NCI-H1694 (cell line): ENCODE results near the gene PLCL1.
"Not testable (repeated sequence)": the region's sequence is repeated elsewhere in the genome, so short reads cannot be mapped to it uniquely, and the experiment has no call there.

Experiments used
- DNase-seq: peaks from one replicate; lab custom pipeline; 2025; lab: John Stamatoyannopoulos, UW

Gene PLCL1

GRCh38 chr2:198000417-198000816, 196.0 kb downstream of the PLCL1 start:
- DNase-seq, result no peak

DNA sequence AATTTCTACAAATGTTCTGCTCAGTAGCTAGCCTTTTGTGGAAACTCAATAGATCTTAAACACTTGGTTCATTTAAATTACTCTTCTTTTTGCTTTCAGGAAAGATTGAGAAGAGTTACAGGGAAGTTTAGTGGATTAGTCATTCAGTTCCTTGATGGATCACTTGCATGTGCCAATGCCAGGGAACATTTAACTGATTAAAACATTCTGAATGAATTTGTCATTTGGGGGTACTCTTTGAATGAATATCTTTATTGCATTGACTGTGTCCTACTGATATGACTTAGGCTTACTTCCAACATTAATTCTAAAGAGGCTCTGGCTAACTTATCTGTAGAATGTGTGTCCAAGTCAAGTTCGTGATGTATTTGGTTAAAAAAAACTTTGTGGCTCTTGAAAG, 199.8 kb downstream of the PLCL1 start:
- no peak for DNase-seq

- DNase-seq, result no peak
Measured at GRCh38 chr2:198004921-198005829, 200.8 kb downstream of the PLCL1 start.

DNA sequence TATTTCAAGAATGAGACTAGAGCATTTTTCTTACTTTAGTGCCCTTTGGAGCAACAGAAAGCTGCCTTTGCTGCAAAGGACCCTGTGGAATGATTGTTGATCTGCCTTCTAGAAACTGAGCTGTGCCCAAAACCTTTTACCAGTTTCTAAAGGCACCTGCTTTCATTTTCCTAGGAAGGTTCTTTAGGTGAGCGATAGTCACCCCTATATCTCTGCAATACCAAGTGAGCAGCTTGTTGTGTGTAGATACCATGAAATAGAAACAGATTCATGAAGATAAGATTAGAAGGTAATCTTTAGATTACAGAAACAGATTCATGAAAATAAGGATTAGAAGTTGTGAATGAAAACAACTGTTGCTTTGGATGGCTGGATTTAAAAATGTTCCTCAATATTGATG, 202.3 kb downstream of the PLCL1 start:
- no peak for DNase-seq

GRCh38 chr2:198008230-198008629, 203.8 kb downstream of the PLCL1 start:
- DNase-seq, result no peak

DNA sequence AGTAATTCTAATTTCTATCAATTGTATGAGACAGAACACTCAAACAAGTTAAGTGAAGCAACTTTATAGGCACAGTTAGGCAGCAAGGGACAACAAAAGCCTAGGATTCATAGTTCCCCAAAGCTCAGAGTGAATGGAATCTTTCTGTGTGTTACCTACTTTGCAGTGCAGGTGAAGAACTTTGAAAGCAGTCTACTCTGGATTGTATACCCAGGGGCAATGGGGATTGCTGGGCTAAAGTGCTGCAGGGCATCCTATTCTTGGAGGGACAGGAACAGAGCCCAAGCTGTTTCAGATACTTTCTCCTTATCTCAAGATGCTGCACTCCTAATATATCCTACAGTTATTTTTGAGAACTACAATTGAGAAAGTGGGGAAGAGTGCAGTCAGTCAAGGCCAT, 207.6 kb downstream of the PLCL1 start:
- DNase-seq, result no peak

DNA sequence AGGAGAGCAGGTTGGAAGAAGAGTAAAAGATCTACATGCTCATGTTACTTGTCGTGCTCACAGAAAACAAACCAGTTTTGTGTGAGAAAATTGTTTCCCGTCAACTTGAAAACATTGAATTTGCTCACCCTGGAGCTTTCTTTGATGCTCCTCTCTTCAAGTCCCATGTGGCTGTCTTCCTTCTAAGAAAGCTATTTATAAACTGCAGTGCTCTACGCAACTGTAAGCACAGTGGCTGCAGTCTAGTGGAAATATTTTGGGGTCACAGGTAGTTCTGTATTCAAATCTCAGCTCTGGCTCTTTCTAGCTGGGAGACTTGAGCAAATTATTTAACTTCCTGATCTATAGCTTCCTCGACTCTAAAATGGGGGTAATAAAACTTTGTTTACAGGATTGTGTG, 211.8 kb downstream of the PLCL1 start:
- no peak for DNase-seq

- no peak for DNase-seq
Measured at GRCh38 chr2:198017068-198017467, 212.7 kb downstream of the PLCL1 start.

GRCh38 chr2:198028955-198029354, 224.6 kb downstream of the PLCL1 start:
- DNase-seq, result no peak

GRCh38 chr2:198029576-198029975, 225.2 kb downstream of the PLCL1 start:
- not testable (repeated sequence) for DNase-seq

- no peak for DNase-seq
Measured at GRCh38 chr2:198033626-198034025, 229.2 kb downstream of the PLCL1 start.

DNA sequence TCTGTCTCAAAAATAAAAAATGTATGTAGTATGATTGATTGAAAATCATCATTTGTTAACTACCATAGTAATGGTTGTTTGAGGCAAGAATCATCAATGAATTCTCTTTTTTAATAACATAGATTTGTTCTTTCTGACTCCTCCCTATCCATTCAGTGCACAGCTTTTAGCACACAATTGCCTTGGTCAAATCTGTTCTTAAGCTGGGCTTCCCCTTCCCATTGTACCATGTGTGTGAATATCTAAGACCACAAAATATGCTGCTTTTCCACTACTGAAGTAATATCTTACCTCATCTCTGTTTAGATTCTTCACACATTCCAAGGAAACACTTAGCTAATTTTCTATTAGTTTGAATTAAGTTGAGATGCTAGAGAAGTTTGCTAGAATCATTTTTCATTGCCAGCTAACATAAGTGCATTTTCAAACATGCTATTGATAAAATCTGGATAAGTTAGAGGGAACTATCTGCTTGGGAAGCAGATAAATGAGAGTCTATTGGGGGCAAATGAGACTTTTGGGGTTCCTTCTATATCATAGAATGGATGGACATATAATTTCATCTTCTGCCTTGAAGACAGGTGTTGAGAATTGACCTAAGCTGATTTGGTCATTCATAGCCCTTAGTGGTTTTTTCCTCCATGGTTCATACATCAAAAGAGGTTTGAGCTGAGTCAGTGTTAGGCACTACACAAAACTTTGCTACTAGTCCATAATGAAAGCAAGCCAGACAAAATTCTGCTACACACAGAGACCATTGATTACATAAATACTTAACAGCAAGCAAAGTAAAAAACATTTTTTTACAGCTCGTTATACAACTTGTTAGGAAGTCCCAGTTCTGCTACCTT, 231.9 kb downstream of the PLCL1 start:
- DNase-seq, result no peak

DNA sequence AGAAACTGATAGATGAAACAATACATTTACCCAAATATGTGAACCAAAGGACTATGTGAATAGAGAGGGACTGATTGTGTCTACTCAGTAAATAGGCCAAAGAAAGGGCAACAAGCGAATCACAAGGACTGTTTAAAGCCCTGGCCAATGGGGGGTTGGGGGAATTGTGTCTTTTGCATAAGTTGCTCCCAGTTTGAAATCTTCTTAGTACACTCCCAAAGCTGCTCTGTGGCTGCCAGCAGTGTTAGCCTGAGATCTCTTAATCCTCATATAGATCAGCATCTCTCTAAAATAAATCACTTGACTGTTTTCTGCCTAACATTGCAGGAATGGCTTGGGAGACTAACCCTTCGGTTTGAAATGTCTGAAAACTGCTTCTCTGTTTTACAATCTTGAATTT, 236.4 kb downstream of the PLCL1 start:
- DNase-seq, result no peak

GRCh38 chr2:198042189-198042588, 237.8 kb downstream of the PLCL1 start:
- DNase-seq, result no peak

DNA sequence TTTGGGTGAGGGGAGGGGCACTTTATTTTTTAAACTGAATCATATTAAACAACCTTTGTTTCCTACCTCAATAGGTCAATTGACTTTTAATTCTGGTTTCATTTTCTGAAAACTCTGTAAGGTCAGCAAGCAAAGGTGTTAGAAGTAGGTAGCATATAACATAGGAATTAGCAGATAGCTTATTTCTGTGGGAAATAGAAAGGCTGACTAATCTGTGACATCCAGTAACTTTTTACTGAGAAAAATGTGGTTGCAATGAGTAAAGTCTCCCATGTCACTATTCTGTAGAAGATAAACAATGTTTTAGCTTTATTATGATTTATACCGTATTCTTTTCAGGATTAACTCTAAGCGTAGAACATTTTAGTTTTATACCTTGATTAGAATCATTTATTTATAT, 240.4 kb downstream of the PLCL1 start:
- DNase-seq, result no peak

DNA sequence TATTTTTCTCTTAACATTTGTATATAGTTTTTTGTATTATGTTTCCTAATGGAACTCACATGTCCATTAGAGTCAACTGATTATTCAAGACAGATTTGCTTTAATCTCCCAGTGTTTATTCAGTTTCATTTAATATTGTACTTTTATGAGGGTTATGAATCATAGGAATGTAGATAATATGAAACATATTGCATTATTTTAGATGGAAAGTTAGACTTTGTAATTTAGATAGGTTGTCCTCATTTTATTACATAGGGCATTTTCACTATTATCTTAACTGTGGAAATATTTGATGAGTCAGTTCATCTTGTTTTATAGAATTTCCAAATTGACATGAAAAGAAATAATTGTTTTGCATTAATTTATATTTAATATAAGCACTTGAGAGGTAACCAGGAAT, 240.8 kb downstream of the PLCL1 start:
- no peak for DNase-seq

GRCh38 chr2:198052741-198053140, 248.3 kb downstream of the PLCL1 start:
- no peak for DNase-seq

DNA sequence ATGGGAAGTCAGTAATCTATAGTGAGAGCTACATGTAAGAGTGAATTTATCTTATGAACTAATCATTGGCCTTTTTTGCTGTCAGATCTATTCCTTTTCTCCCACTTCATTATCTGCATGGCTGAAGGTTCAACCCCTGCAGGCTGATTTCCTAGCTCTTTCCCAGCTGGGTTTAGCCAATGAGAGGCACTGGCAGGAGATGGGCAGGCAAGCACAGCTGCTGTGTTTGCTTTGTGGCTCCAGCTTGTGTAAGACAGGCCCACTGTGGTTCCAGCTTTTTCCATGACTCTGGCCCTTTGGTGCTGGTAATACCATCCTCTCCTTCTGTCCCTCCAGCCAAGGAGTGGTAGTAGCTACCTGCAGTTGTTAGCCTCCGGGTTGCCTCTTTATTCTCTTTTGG, 248.8 kb downstream of the PLCL1 start:
- DNase-seq, result no peak

- no peak for DNase-seq
Measured at GRCh38 chr2:198053776-198054175, 249.4 kb downstream of the PLCL1 start.

DNA sequence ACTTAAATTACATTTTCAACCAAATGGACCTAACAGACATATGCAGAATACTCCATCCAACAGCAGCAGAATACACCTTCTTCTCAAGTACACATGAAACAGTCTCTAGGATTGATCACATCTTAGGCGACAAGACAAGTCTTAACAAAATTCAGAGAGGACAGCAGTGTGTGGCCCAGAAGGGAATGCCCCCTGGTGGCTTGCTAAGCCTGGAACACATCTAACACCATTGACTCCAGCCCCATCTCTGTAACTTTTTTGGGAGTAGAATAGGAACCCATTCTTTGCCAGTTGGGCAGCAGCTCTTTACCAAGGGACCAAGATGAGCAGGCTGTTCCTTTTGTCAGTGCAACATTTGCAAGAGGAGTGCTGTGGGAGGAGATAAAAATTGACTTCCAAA, 249.9 kb downstream of the PLCL1 start:
- no peak for DNase-seq

- no peak for DNase-seq
Measured at GRCh38 chr2:198055716-198056115, 251.3 kb downstream of the PLCL1 start.

DNA sequence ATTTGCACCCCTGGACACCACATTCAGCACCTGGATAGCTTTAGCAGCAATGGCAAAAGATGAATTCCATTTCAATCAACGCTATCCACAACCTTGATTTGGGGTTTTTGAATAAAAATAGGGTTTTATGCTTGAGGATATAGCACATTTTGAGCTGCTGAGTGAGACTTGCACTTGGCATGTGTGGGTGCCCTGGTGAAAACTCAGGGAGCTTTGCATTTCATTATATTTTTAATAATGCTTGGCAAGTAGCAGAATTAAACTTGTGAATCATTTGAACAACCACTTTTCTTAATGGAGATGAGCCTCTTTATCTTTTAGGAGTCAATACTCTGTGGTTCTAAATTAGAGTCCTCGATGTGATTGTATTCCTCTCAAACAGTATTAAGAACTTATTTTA, 252.4 kb downstream of the PLCL1 start:
- no peak for DNase-seq

DNA sequence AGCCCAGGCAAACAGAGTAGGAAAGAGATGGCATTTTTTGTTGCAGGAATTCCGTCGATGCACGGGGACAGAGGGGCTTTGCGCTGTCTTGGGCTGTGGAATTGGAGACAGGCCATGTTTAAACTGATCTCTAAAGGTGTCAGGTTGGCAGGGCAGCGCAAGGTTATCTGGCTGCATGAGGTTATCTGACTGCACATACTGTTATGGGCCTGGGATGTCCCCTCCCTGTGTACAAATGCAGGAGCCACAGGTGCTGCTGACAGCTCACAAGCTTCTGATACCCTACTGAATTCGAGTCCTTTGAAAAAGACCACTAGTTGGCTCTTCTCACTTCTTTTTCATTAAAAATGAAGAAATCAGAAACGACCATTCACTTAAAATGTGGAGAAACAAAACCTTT, 255.4 kb downstream of the PLCL1 start:
- no peak for DNase-seq
